GM19438 (cell line): ENCODE data around the gene ZNF22.
"Not testable (repeated sequence)": the region's sequence is repeated elsewhere in the genome, so short reads cannot be mapped to it uniquely, and the experiment has no call there.

Experiments used
- ATAC-seq: cut with Tn5 transposase; IDR thresholded peaks from one replicate; pipeline ENCODE4 v1.9.1; 2021; ENCODE audit warnings: low read depth; ENCODE audit not compliant: unreplicated experiment

The ZNF22 gene

GRCh38 chr10:45004661-45005060, 3.9 kb downstream of the ZNF22 start:
- ATAC-seq, result no peak

GRCh38 chr10:45005284-45005683, 4.6 kb downstream of the ZNF22 start:
- ATAC-seq, result no peak

DNA sequence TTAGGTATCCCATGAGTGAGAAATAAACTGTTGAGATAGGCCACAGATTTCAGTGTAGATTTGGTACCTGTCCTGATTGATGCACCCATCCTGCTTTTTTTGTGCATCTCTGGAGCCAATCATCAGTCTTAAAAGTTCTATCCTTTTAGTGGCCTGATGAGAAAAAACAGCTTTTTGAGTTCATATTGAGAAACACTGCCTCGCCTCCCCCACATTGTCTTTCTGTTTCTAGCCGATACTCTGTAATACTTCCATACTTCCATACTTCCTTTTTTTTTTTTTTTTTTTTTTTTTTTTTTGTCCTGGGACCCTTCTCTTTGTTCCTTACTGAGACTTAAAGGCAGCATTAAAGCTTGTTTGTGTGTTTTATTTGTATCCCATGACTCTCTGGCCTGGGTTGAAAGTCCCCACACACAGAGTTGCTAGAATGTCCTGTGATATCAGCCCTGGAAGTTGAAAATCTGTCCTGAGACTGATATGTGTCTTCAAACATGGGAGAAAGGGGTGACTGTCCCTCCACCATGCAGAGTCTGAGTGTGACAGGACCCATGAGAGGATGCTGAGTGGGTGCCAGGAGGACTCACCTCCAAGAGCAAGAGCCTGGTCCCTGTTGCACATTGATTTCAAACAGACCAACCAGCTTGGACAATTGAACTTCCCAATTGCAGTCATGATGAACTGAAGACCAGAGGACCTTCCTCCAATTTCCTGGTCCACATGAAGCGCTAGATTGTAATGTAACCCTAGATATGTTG, 5.7 kb downstream of the ZNF22 start:
- no peak for ATAC-seq

GRCh38 chr10:45008524-45009161, 7.9 kb downstream of the ZNF22 start:
- peak; percentile 74 for ATAC-seq

DNA sequence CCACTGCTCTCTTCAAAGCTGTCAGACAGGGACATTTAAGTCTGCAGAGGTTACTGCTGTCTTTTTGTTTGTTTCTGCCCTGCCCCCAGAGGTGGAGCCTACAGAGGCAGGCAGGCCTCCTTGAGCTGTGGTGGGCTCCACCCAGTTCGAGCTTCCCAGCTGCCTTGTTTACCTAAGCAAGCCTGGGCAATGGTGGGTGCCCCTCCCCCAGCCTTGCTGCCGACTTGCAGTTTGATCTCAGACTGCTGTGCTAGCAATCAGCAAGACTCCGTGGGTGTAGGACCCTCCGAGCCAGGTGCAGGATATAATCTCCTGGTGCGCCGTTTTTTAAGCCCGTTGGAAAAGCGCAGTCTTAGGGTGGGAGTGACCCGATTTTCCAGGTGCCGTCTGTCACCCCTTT, 13.8 kb downstream of the ZNF22 start:
- not testable (repeated sequence) for ATAC-seq

DNA sequence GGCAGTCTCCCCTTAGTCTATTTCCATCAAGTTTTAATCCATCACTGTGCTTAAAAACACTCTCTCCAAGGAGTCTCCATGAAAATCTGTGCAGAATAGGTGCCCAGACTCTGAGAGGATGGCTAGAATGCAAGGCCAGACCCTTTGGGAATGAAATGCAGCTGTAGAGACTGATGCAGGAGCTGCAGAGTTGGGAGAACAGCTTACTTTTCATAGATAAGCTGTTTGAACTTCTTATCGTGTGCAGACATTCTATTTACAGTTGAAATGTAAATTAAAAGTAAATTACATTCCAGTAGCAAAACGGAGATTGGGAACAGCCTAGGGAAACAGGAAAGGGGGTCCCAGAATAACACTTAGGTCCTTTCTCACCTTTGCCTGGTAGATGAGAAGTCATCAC, 14.9 kb downstream of the ZNF22 start:
- no peak for ATAC-seq

- no peak for ATAC-seq
These were observed 22.7 kb downstream of the ZNF22 start for GRCh38 chr10:45023426-45023825.

DNA sequence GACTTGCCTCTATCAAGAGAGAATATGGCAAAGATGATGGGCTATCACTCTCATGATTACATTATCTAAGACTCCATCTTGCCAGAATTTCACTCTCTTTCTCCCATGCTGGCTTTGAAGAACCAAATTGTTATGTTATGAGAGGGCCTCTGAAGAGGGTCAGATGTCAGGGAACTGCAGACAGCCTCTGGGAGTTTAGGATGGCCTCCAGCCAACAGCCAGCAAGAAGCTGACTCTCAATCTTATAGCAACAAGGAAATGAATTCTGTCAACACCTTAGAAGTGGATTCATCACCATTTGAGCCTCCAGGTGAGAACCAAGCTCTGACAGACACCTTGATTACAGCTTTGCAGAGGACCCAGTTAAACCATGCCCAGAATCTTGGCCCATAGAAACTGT, 33.6 kb downstream of the ZNF22 start:
- no peak for ATAC-seq

DNA sequence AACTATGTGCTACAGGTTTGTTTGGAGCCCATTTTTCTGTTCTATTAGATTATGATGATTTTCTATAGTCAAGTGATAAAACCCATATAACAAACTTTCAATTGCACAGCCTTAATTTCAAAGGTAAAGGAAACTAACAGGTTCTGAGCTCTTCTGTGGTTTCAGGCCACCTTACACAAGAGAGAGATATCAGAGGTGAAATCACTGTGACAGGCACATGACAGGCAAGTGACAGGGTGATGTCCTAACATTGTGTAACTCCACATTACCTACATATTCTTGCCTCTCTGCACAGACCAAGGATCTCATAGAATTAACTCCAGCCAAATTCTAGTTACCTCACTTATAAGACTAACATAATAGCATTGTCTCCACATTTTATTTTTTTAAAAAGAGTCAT, 35.0 kb downstream of the ZNF22 start:
- no peak for ATAC-seq

GRCh38 chr10:45040921-45041542, 40.3 kb downstream of the ZNF22 start:
- ATAC-seq, result no peak

DNA sequence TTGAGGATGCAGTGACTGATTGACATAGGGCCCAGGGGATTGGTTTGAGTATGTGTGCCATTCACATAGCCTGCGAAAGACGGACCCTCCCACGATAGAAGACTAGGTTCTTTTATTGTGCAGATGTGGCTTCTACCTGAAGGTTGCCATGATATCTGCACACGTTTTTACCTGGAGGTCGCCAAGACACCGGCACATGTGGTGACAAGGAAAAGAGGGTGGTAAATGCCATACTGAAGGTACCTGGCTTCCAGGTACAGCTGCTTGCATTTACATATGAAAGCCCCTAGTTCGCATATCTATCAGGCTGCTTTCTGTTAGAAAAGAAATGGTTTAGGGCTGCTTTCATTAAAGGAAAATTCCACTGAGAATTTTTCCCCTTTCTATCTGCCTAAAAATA, 43.6 kb downstream of the ZNF22 start:
- no peak for ATAC-seq

DNA sequence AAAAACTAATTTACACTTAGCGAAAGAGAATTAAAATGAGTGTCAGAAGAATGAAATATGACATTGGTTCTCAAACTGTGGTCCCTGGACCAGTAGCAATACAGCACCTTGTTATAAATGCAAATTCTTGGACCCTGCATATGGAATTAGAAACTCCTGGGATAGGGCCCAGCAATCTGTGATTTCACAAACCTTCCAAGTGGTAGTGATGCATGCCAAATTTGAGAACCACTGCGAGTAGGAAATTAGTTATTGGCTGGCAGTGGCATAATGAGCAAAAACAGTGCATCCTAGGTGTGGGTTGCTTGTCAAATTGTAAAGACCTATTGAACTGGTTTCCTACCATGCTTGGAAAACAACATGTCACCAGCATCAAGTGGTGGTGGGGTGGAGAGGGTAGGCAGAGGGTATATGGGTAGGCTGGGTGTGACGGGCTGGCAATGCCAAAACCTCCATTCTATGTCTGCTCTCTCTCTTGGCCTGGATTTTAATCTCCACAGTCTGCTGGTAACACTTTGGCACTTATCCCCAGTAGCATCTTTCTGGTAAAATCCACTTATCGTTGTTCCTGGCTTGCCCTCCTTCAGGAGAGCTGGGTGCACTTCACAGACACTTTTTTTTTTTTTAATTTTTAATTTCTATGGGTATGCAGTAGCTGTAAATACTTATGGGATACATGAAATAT, 50.0 kb downstream of the ZNF22 start:
- ATAC-seq, result no peak

- ATAC-seq, result no peak
These were observed 52.0 kb downstream of the ZNF22 start for GRCh38 chr10:45052700-45053099.

DNA sequence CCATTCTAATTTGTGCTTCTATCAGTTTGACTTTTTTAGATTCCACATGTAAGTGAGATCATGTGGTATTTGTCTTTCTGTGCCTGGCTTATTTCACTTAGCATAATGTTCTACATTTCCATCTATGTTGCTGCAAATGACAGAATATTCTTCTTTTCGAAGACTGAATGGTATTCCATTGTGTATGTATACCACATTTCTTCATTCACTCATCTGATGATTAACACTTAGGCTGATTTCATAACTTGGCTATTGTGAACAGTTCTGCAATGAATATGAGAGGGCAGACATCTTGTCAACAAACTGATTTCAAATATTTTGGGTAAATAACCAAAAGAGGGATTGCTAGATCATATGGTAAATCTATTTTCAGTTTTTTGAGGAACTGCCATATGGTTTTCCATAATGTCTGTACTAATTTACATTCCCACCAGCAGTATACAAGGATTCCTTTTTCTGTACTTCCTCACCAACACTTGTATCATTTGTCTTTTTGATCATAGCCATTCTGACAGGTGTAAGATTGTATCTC, 52.9 kb downstream of the ZNF22 start:
- ATAC-seq, result no peak
